ENCODE measurements around the gene ARHGAP26.

Gene ARHGAP26

DNA sequence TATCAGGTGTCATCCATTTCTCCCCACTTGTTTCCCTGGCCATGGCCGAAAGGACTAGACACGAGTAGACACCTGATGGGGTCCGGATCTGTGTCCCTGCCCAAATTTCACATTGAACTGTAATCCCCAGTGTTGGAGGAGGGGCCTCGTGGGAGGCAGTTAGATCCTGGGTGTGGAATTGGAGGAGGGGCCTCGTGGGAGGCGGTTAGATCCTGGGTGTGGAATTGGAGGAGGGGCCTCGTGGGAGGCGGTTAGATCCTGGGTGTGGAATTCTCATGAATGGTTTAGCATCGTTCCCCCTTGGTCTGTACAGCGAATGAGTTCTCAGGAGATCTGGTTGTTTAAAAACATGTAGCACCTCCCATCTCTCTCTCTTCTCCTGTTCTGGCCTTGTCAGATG, 467.5 kb downstream of the ARHGAP26 start:
- DNase-seq, result no peak

DNA sequence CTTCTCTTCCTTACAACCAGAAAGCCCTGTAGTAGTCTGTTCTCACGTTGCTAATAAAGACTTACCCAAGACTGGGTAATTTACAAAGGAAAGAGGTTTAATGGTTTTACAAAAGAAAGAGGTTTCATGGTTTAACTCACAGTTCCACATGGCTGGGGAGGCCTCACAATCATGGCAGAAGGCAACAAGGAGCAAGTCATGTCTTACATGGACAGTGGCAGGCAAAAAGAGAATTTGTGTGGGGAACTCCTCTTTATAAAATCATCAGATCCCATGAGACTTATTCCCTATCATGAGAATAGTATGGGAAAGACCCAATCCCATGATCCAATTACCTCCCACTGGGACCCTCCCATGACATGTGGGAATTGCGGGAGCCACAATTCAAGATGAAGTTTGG, 468.4 kb downstream of the ARHGAP26 start:
- no peak for DNase-seq

DNA sequence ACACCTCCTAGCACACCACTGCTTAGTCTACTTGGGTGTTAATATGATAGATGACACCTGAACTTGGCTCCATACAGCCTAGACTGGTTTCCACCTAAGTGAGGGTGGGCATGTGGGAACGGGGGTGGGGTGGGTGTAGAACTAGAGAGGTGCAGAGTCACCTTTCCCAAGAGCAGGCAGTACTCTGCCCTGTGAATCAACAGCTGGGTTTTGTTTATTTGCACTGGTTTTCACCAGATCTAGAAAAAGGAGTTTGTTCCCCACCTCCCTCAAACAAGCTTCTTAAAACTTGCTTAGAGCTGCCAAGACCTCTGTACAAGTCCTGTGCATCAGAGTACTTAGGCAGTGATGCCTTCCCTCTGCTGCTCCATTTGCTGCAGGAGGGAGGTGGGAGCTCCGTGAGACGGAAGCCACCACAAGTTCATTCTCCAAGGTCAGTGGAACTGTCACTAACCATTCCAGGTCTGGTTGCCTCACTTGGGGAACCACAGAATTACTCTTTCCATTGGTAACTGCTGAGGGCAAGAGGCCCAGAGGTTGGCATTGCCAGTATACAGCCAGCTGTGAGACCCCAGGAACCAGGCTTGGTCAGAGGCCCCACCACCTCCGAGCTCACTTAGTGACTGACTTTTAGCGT, 469.8 kb downstream of the ARHGAP26 start:
- no peak for DNase-seq

DNA sequence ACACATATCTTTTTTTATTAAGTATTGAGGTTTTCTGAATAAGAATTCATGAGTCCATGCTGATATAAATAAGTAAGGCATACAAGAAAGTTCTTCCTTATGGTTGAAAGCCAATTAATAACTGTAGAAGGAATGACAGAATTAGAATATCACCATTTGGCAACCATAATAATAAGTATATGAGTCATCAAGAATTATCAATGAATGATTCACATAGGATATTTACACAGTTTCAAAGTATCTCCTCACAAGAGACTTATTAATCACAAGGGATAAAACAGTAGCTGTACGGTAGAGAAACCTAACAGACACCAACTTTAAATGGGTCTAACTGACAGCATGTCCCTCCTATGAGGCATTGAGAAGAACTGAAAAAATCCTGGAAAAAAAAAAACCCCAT, 471.7 kb downstream of the ARHGAP26 start:
- DNase-seq, result no peak

DNA sequence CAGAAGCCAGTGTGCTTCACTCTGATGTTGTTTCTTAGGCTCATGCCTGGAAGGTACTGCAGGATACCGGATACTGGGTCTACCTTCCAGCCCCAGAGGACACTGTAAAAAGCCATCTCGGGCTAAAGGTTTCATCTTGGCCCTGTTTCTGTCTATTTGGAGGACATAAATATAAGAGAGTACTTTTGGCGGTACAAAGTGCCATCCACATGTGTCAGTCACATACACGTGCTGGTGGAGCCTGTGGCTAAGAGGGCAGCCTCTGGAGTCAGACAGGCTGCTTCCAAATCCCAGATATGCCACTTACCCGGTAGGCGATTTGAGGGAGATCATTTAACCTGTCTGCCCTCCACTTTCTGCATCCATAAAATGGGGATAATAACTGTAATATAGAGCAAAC, 472.9 kb downstream of the ARHGAP26 start:
- DNase-seq, result no peak

DNA sequence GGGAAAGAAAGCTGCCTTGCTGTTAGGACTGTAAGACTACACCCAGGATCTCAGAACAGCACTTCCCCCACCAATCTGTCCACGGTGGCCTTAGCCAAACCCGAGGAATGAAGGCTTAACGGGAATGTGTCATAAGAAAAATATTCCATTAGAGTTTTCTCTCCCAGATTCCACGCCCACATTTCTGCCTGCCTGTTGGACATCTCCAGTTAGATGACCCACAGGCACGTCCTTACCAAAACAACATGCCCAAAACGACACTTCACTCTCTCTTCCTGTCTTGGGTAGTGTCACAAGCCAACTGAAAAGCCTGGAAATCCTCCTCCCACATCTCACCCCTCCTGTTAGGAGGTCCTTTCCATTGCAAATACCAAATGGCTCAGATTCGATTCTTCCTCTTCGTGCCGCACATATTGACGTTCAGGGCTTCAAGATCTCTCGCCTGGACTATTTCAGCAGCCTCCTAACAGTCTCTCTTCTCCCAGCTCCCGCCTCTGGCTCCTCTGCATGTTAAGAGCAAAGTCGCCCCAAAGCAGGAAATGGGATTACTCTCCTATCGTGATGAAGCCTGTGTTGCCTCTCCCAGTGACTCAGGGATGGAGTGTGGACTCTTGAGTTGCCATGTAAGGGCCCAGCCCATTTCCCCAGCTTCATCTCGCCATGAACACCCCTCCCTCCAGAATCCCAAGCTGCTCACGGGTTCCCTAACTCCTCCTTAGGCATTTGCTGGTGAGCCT, 474.0 kb downstream of the ARHGAP26 start:
- peak; percentile 35 for DNase-seq

DNA sequence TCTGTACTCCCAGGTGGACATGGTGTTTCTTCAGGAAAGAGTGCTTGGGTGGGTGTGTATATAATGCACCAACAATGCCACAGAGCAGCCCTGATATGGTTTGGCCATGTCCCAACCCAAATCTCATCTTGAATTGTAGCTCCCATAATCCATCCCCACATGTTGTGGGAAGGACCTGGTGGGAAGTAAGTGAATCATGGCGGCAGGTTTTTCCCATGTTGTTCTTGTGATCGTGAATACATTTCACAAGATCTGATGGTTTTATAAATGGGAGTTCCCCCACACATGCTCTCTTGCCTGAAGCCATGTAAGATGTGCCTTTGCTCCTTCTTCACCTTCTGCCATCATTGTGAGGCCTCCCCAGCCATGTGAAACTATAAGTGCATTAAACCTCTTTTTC, 474.8 kb downstream of the ARHGAP26 start:
- DNase-seq, result no peak

DNA sequence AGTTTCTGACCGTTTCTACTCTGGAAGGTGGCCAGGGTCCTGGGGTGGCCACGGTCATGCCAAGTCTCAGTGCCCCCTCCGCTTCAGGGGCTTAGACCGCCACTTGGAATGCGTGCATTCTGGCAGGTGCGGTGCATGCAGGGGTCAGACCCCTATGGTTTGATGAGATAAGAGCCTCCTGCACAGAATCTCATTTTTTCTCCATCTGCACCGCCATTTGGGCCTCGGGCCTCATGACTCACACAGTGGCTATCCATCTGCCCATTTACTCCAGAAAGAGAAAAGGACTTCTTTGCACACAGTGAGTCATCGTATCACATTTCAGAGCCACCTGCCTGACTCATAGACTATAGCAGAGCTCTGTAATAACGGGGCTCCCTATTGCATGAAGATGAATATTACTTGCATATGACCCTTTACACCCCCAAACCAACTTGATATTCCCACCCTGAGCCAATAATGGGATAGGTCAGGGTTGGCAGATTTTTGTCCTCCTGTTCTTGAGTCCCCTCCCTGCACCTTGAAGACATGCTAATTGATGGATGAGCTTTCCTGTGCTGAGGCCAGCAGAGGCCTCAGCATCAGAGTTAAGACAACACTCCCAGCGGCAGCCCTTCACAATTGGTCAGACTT, 475.9 kb downstream of the ARHGAP26 start:
- DNase-seq, result peak; percentile 87

DNA sequence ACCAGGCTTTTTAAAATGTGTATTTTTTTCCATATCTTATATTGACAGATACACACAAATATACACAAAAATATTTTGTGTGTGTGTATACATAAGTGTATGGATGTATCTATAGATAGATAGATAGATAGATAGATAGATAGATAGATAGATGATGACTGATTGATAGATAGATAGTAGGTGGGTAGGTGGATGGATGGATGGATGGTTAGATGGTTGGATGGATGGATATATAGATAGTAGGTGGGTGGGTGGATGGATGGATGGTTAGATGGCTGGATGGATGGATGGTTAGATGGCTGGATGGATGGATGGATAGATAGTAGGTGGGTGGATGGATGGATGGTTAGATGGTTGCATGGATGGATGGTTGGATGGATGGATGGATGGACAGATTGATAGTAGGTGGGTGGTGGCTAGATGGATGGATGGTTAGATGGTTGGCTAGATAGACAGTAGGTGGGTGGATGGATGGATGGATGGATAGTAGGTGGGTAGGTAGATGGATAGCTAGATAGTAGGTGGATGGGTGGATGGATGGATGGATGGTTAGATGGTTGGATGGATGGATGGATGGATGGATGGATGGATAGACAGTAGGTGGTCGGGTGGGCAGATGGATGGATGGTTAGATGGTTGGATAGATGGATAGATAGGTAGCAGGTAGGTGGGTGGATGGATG, 477.1 kb downstream of the ARHGAP26 start:
- DNase-seq, result no peak

DNA sequence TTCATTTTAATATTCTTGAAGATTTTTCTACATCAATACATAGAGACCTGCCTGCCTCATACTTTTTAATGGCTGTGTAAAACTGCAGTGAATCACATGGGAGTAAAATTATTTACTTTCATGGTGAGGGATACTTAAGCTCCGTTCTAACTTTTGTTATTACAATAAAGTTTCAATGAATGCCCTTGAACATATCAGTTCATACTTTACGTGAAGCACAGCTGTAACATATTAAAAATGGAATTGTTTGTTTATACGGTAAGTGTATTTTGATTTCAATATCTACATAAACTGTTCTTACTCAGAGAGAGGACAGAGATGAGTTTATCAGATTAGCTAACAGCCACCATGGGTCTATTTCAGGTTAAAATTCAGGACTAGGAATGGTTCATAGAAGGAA, 478.2 kb downstream of the ARHGAP26 start:
- no peak for DNase-seq

DNA sequence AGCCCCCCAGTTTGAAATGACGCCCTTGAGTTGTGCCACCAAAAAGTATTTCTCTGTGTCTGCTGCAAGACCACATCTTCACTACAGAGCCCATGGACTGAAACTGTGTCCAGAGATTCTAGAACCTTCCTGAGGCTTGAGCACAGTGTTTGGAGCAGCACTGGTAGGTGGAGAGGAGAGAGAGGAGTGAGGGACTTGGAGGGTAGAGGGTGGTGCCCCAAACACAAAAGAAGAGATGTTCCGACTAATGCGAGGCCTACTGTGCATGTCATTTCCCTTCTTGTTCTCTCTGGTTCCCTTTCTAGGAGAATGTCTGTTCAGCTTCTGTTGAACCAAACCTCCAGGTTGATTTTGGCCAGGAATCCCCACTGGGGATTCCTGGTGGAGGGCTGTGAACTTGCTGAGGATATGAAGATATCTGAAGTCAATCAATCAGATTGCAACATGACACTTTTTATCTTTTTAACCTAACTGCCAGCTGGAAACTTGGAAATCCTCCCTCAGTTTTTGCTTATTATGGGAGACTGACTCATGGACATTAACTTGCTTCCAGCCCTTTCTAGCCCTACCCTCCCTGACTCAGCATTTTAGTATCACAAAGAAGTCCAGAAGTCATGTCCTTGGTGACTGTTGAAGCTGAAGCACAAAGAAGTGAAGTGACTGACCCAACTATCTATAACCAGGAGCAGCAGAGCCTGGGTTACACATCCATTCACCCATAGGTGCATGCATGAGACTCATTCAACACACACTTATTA, 478.8 kb downstream of the ARHGAP26 start:
- no peak for DNase-seq

DNA sequence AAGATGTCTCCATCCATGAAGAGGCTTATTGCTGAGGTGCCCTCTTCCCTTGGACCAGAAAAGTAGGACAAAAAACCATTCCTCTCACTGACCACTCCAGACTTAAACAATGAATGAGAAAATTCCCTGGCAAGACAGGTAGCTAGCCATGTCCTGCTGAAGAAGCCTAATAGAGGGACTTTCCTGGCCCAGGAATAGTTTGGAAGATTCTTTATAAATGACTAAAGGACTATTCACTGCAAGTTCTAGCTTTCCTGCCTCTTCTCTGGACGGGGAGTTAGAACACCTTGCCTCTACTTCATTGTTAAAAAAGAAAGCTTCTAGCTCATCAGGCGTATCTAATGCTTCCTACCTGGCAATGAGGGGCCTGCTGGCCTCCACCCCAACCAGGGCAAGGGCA, 479.7 kb downstream of the ARHGAP26 start:
- DNase-seq, result no peak

DNA sequence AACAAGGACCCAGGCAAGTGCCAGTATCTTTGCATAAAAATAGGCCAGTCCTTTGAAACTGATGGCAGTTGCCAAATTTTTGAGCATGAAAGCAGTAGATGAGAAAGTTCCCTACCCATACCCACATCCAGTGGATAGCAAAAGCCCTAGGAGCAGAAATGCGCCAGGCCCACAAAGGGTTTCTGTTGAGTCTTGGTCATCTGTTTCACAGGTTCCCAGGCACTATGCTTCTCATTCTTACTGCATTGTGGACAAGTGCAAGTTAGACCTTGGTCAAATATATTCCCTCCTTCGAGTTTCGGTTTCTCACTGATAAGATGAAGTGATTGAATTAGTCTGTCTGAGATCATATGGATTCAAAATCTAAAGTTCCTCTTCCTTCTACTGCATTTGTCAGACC, 481.0 kb downstream of the ARHGAP26 start:
- no peak for DNase-seq

DNA sequence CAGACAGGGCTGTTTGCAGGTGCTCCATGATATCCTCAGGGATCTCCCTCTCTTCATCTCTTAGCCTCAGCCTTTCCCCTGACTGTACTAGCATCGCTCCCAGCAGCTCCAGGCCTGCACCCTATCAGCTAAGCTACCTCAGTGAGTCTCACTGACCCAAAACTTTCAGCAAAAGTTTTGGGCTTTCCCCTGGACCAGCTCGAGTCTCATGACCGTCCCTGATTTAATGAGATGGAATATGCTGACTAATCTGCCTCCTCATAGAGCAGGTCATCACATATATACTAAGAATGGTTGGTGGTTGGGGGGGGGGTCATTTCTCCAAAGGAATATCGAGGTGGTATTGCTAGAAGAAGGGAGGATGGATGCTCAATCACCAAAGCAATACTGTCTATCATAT, 481.8 kb downstream of the ARHGAP26 start:
- no peak for DNase-seq

DNA sequence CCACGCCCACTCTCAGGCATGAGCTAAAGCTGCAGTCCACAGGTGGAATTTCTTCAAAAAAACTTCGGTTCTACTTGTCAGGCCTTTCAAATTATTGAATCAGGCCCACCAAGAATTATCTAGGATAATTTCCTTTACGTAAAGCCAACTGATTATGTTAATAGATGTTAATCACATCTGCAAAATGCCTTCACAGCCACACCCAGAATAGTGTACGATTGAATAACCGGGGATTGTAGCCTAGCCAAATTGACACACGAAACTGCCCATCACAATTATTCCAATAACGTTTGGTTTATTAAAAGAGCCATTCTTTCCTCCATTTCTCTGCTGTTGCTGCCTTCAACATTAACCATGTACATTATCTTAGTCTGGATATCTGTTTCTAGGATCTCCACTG, 484.6 kb downstream of the ARHGAP26 start:
- DNase-seq, result no peak

DNA sequence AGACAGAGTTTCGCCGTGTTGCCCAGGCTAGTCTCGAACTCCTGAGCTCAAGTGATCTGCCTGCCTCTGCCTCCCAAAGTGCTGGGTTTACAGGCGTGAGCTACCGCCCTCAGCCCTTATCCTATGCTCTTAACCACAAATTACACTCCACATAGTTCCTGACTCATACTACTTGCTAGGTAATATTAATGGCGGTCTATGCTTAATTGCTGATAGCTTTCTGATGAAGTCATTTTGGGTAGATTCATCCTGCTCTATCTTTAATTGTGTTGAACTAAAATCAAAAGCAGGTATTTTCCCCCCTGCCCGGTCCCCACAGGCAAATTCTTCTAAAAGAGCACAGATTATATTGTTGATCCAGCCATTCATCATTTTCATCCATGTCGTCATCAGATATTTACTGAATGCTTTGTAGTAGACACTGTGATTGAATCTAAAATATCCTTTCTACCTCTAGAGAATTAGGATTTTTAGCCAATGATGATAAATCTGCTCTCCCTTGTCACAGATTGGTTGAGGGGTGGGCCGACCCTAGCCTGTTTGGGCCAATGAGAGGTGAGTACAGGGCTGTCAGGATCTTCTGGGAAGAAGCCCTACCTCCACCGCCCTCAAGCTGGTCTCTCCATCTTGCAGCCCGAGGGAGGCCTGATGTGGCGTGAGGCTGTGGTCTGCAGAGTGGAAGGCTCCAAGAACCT, 488.5 kb downstream of the ARHGAP26 start:
- no peak for DNase-seq

DNA sequence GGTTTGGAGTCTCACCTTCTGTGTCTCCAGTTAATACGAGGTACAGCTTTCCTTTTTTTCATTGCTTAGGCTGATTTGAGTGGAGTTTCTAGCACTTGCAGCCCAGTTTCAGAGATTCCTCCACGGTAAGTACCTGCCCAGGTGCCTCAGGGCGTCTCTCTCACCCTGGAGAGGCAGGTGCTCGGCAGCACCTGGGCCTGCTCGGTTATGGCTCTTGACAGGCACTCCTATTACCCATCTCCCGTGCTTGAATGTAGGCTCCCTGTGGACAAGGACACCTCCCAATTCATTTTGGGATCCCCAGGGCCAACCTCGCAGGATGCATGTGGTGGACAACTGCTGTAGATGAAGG, 489.1 kb downstream of the ARHGAP26 start:
- DNase-seq, result no peak

DNA sequence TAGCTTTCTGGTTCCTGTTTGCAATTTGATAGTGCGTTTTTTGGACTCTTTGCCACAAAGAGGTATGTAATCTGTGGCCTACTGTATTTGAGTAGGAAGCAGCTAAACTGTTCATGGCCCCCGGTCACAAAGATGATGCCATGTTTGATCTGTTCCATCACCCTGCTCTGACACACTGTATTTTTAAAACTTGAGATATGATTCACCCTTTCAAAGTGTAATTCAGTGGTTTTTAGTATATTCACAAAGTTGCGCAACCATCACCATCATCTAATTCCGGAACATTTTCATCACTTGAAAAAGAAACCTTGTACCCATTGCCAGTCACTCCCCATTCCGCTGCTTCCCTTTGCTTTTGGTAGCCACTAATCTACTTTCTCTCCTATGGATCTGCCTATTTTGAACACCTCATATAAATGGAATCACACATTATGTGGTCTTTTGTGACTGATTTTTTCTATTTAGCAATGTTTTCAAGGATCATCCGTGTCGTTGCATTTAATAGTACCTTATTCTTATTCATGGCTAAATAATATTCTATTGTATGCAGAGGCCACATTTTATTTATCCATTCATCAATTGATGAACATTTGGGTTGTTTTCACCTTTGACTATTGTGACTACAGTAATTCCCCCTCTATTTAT, 491.7 kb downstream of the ARHGAP26 start:
- no peak for DNase-seq

DNA sequence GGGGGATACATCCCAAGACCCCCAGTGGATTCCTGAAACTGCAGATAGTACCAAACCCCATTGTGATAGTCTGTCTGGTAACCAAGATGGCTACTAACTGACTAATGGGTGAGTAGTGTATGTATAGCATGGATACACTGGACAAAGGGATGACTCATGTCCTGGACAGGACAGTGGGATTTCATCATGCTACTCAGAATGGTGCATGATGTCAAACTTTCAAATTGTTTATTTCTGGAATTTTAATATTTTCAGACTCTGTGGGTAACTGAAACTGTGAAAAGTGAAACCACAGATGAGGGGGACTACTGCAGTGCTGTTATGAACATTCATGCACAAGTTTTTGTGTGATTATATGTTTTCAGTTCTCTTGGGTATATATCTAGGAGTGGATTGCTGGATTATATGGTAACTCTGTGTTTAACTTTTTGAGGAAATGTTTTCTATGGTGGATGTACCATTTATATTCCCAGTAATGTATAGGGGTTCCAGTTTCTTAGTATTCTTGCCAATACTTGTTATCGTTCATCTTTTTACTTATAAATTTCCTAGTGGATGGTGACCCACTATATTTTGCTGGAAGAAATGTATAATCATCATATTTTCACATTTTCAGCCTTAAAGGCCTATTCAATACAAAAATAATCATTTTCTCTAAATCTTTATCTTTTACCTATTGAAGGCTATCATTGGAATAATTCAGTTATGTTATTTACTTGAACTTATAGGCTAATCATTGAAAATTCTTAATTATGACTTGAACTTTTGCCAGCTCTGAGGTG, 492.4 kb downstream of the ARHGAP26 start:
- DNase-seq, result no peak

DNA sequence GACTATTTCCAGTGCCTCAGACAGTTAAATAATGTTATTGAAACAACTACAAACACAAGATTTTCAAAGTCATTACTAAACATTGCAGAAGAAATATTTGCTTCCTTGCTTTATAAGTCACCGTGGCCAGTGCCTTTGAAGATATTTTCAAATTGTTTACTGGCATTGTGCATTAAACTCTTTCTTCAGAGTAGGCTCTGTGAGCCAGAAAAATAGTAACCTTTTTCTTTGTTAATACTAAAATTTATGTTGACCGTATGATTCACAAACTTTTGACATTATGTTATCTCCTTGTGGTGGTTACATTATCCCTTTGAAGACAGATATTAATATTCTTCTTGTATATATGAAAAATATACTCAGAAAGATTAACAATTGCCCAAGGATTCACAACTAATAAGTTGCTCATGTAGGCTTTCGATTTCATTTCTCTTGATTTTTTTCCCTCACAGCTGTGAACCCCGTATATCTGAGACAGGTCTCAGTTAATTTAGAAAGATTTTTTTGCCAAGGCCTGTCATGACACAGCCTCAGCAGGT, 493.2 kb downstream of the ARHGAP26 start:
- DNase-seq, result no peak

DNA sequence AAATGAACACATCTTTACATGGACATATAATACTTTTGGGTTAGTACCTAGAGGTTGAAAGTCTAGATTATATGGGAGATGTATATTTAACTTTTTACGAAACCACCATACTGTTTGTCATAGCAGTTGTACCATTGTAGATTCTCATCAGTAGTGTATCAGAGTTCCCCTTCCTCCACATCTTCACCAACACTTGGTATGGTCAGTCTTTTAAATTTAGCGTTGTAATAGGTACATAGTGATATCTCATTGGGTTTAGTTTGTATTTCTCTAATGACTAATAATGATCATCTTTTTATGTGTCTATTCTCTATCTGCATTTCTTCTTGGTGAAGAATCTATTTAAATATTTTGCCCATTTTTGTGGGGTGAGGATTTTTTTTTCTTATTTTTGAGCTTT, 495.8 kb downstream of the ARHGAP26 start:
- DNase-seq, result no peak

All from NCI-H2171 treated with DMSO at 0.1 percent for 48 hours (cell line).